Astrocyte (in vitro differentiated cells and primary cell): Measurements from ENCODE around the gene ARMH1. TPM values are rescaled to one million over a fixed set of nuclear protein-coding genes. Genes with fewer than 3 reads are reported as not detected.

ENCODE experiments used
- DNase-seq: peaks from one replicate; pipeline ENCODE4 v3.0.0-alpha.2; 2010; ENCODE audit warnings: low read depth
- FAIRE-seq: peaks from 2 replicates; lab custom pipeline; 2011; peaks lifted over from hg19 to GRCh38; lab: Jason Lieb, UNC
- H2AFZ ChIP-seq: 2 replicates; pipeline ENCODE4 v1.6.0; 2012; ENCODE audit warnings: low read depth, low read length, inconsistent platforms
- H3K27ac ChIP-seq: 2 replicates; pipeline ENCODE4 v1.5.1; 2011; ENCODE audit warnings: low read depth, low read length, inconsistent platforms
- H3K27me3 ChIP-seq: 2 replicates; pipeline ENCODE4 v1.6.0; 2011; ENCODE audit warnings: low read length, inconsistent platforms; ENCODE audit not compliant: insufficient read depth
- H3K36me3 ChIP-seq: 2 replicates; pipeline ENCODE4 v1.5.1; 2011; ENCODE audit warnings: low read length, inconsistent platforms; ENCODE audit not compliant: insufficient read depth
- H3K4me1 ChIP-seq: 2 replicates; pipeline ENCODE4 v1.5.1; 2011; ENCODE audit warnings: low read length, inconsistent platforms; ENCODE audit not compliant: insufficient read depth
- H3K4me2 ChIP-seq: 2 replicates; pipeline ENCODE4 v1.6.0; 2012; ENCODE audit warnings: low read length, inconsistent platforms
- H3K4me3 ChIP-seq: 2 replicates; pipeline ENCODE4 v1.5.1; 2011; ENCODE audit warnings: low read depth, mild to moderate bottlenecking, low read length, inconsistent platforms; ENCODE audit not compliant: insufficient read depth
- H3K79me2 ChIP-seq: 2 replicates; pipeline ENCODE4 v1.6.0; 2012; ENCODE audit warnings: mild to moderate bottlenecking, low read length, inconsistent platforms; ENCODE audit not compliant: insufficient read depth
- H3K9ac ChIP-seq: 2 replicates; pipeline ENCODE4 v1.6.0; 2012; ENCODE audit warnings: mild to moderate bottlenecking, low read length, inconsistent platforms
- H3K9me3 ChIP-seq: 2 replicates; pipeline ENCODE4 v1.5.1; 2012; ENCODE audit warnings: low read depth, mild to moderate bottlenecking, low read length, inconsistent platforms; ENCODE audit not compliant: insufficient read depth
- H4K20me1 ChIP-seq: 2 replicates; pipeline ENCODE4 v1.6.0; 2012; ENCODE audit warnings: low read length, inconsistent platforms; ENCODE audit not compliant: insufficient read depth
- H3K27ac Mint-ChIP-seq: one replicate; pipeline ENCODE4 v1.8.0; 2021; ENCODE audit warnings: mild to moderate bottlenecking, mixed read lengths; ENCODE audit not compliant: unreplicated experiment
- H3K27me3 Mint-ChIP-seq: one replicate; pipeline ENCODE4 v1.8.0; 2021; ENCODE audit warnings: low read depth, mixed read lengths; ENCODE audit not compliant: unreplicated experiment
- H3K36me3 Mint-ChIP-seq: one replicate; pipeline ENCODE4 v1.8.0; 2021; ENCODE audit warnings: low read depth, mixed read lengths; ENCODE audit not compliant: unreplicated experiment
- H3K4me1 Mint-ChIP-seq: one replicate; pipeline ENCODE4 v1.8.0; 2021; ENCODE audit warnings: low read depth, mixed read lengths; ENCODE audit not compliant: unreplicated experiment
- H3K4me3 Mint-ChIP-seq: one replicate; pipeline ENCODE4 v1.8.0; 2021; ENCODE audit warnings: mild to moderate bottlenecking, moderate library complexity, mixed read lengths; ENCODE audit not compliant: unreplicated experiment
- H3K9me3 Mint-ChIP-seq: one replicate; pipeline ENCODE4 v1.8.0; 2021; ENCODE audit warnings: mild to moderate bottlenecking, mixed read lengths; ENCODE audit not compliant: unreplicated experiment
- EZH2 ChIP-seq: IDR thresholded peaks from 2 replicates; pipeline ENCODE4 v1.6.1; 2012; ENCODE audit warnings: mild to moderate bottlenecking, low read length, inconsistent platforms; ENCODE audit not compliant: insufficient read depth
- total RNA-seq: library from RNA; stranded (reverse); gene quantifications from 2 replicates; pipeline ENCODE4 v1.2.1, GENCODE V29; 2021
- TF ChIP-seq, protein P1 (sequence below): IDR thresholded peaks from 2 replicates; pipeline ENCODE4 v1.5.1; 2011; ENCODE audit warnings: low read depth, mild to moderate bottlenecking, inconsistent platforms, low read length, moderate library complexity; ENCODE audit not compliant: insufficient read depth

The ARMH1 gene
- total RNA-seq, 1 donor from 2014 or later = 2.5 TPM

DNA sequence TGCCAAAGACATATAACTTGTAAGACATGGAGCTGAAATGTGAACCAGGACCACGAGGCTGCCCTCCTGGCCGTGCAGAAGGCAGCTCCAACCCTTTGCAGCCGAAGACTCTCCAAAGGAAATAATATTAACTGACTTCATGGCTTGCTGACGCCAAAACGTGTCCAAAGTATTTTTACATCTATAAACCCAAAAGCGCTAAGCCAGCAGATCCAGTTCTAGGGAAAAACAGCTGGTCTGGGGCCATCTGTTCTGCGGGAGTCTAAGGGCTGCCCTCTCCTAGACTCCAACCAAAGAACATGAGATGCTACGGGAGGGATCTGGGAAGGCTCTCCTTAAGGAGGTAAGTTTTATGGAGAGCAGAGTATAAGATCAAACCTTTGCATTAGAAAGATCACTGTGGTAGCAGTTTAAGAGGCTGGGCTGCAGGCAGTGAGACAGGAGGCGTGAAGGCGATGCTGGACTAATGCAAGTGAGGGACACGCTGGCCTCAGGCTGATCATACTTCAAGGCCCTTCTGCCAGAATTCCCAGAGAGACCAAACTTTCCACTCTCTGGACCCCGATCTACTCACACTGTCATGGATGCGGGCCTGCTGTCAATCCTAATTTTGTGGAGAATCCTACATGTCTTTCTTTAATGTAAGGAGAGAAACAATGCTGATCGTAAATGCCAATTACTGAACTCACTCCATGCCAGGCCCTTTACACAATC, 1.4 kb upstream of the ARMH1 start:
- peaks cover 23% of the 10 kb centered on the region for H3K4me1 Mint-ChIP-seq
- H3K27ac Mint-ChIP-seq = peak overlapping the region; percentile 76
- peak overlapping the region; percentile 87 for H3K27ac ChIP-seq
- peaks cover 26% of the 10 kb centered on the region for H3K4me1 ChIP-seq
- H3K36me3 ChIP-seq = no peaks in the 10 kb centered on the region
- FAIRE-seq (no peak), DNase-seq (no peak)
- H3K27me3 Mint-ChIP-seq = no peaks in the 10 kb centered on the region
- H3K9me3 ChIP-seq = no peaks in the 10 kb centered on the region
- H3K27me3 ChIP-seq = no peaks in the 10 kb centered on the region
- H3K9ac ChIP-seq = peak overlapping the region; percentile 82
- TF ChIP-seq EZH2 = no peak
- TF ChIP-seq, protein P1, sequence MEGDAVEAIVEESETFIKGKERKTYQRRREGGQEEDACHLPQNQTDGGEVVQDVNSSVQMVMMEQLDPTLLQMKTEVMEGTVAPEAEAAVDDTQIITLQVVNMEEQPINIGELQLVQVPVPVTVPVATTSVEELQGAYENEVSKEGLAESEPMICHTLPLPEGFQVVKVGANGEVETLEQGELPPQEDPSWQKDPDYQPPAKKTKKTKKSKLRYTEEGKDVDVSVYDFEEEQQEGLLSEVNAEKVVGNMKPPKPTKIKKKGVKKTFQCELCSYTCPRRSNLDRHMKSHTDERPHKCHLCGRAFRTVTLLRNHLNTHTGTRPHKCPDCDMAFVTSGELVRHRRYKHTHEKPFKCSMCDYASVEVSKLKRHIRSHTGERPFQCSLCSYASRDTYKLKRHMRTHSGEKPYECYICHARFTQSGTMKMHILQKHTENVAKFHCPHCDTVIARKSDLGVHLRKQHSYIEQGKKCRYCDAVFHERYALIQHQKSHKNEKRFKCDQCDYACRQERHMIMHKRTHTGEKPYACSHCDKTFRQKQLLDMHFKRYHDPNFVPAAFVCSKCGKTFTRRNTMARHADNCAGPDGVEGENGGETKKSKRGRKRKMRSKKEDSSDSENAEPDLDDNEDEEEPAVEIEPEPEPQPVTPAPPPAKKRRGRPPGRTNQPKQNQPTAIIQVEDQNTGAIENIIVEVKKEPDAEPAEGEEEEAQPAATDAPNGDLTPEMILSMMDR = no peak
- no peaks in the 10 kb centered on the region for H3K36me3 Mint-ChIP-seq
- peak overlapping the region; percentile 91 for H3K4me3 Mint-ChIP-seq
- peak overlapping the region; percentile 88 for H2AFZ ChIP-seq
- peak overlapping the region; percentile 73 for H3K4me3 ChIP-seq
- no peaks in the 10 kb centered on the region for H4K20me1 ChIP-seq
- peak overlapping the region; percentile 91 for H3K4me2 ChIP-seq
- no peaks in the 10 kb centered on the region for H3K79me2 ChIP-seq
- H3K9me3 Mint-ChIP-seq = no peaks in the 10 kb centered on the region

DNA sequence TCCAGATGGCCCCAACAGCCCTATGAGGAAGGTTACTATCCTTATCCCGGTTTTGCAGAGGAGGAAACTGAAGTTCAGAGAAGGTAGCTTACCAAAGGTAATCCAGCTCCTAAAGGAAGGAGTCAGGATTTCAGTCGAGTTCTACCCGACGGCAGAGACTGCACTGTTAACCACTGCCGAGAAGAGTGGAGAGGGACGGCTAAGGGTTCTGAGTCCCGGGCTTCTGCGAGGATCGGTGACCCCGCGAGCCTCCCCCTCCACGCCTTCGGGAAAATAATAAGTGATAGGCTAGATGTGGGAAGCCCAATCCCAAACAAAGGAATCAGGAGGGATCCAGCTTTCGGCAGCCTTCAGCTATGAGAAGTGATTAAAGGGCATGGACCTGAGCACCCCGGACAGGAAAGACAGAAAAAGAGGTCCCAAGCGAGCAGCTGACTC, 820 bp upstream of the ARMH1 start:
- Mint-ChIP-seq H3K4me1 (peaks cover 23% of the 10 kb centered on the region), H3K36me3 (peaks cover under 1% of the 10 kb centered on the region), H3K4me3 (peak overlapping the region; percentile 91), H3K27me3 (no peaks in the 10 kb centered on the region), H3K27ac (peak overlapping the region; percentile 76), H3K9me3 (no peaks in the 10 kb centered on the region)
- H3K9ac ChIP-seq = peak overlapping the region; percentile 82
- H2AFZ ChIP-seq = peak overlapping the region; percentile 88
- no peaks in the 10 kb centered on the region for H3K27me3 ChIP-seq
- peaks cover 26% of the 10 kb centered on the region for H3K4me1 ChIP-seq
- H3K4me2 ChIP-seq = peak overlapping the region; percentile 91
- DNase-seq (peak; percentile 3), FAIRE-seq (no peak)
- H4K20me1 ChIP-seq = no peaks in the 10 kb centered on the region
- no peaks in the 10 kb centered on the region for H3K9me3 ChIP-seq
- no peak for TF ChIP-seq EZH2
- TF ChIP-seq, protein P1 = no peak
- H3K27ac ChIP-seq = peak overlapping the region; percentile 87
- no peaks in the 10 kb centered on the region for H3K36me3 ChIP-seq
- H3K4me3 ChIP-seq = peak overlapping the region; percentile 73
- no peaks in the 10 kb centered on the region for H3K79me2 ChIP-seq

DNA sequence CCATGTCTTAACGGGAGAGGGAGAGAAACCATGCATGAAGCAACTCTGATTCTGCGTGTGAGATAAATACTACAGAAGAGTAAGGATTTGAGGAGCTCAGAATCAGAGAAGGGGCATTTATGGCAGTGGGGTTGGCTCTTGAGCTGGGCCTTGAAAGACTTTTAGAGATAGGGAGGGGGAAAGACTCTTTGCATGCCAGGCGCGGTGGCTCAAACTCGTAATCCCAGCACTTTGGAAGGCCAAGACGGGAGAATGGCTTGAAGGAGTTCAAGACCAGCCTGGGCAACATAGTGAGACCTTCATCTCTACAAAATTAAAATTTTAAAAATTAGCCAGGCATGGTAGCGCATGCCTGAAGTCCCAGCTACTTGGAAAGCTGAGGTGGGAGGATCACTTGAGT, 672 bp downstream of the ARMH1 start:
- Histone ChIP-seq H3K9me3 (no peaks in the 10 kb centered on the region), H2AFZ (peak overlapping the region; percentile 98), H3K4me3 (peak overlapping the region; percentile 73), H3K4me2 (peak overlapping the region; percentile 91), H3K9ac (no peak overlapping the region), H3K79me2 (no peaks in the 10 kb centered on the region), H4K20me1 (no peaks in the 10 kb centered on the region), H3K27ac (no peak overlapping the region), H3K27me3 (no peaks in the 10 kb centered on the region), H3K4me1 (peaks cover 26% of the 10 kb centered on the region), H3K36me3 (no peaks in the 10 kb centered on the region)
- Mint-ChIP-seq H3K4me3 (peak overlapping the region; percentile 91), H3K27me3 (no peaks in the 10 kb centered on the region), H3K27ac (no peak overlapping the region), H3K9me3 (no peaks in the 10 kb centered on the region), H3K4me1 (peaks cover 23% of the 10 kb centered on the region), H3K36me3 (peaks cover 8% of the 10 kb centered on the region)
- TF ChIP-seq, protein P1 = no peak
- no peak for TF ChIP-seq EZH2
- DNase-seq (no peak), FAIRE-seq (no peak)
